ENCODE measurements around the gene METTL8. TPM values are rescaled to one million over a fixed set of nuclear protein-coding genes. Genes with fewer than 3 reads are reported as not detected.

Gene METTL8, protein sequence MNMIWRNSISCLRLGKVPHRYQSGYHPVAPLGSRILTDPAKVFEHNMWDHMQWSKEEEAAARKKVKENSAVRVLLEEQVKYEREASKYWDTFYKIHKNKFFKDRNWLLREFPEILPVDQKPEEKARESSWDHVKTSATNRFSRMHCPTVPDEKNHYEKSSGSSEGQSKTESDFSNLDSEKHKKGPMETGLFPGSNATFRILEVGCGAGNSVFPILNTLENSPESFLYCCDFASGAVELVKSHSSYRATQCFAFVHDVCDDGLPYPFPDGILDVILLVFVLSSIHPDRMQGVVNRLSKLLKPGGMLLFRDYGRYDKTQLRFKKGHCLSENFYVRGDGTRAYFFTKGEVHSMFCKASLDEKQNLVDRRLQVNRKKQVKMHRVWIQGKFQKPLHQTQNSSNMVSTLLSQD
- 49.1 TPM for polyA plus RNA-seq (2013, experiment 1 of 2)
- 51.6 TPM for polyA plus RNA-seq (2013, experiment 2 of 2)

DNA sequence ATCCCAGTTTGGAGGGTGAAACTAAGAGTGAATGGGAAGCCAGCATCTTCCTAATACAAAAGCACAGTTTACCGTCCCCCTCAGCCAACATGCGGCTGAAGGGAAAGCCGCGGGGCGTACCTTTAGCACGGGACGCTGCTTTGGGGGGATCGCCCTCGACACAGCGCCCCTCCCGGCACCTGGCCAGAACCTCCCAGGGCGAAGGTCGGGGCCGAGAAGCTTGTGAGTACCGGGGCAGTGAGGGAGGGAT, at the start of gene METTL8:
Gene METTL8 (minus strand): TSS at position 228 of the 250 bp plus-strand sequence. CDS start 41,805 bp downstream, outside the sequence.
- Histone ChIP-seq H2BK120ac (ENCODE audit: low read depth, low read length) (no peak within 1 kb of the TSS), H3K36me3 (ENCODE audit: control insufficient read depth, insufficient read depth, low read length) (no peaks in the 10 kb centered on the region), H3K23ac (ENCODE audit: low read length) (peak within 1 kb of the TSS; percentile 32), H3K4me3 (ENCODE audit: low read length) (peak within 1 kb of the TSS; percentile 90), H3K56ac (ENCODE audit: low read length) (peak within 1 kb of the TSS; percentile 95), H3K79me2 (ENCODE audit: control insufficient read depth, insufficient read depth, low read length) (peaks cover 29% of the 10 kb centered on the region), H4K8ac (ENCODE audit: low read depth, low read length) (peak within 1 kb of the TSS; percentile 59), H3K4me1 (ENCODE audit: control insufficient read depth, low read depth, low read length) (peaks cover 7% of the 10 kb centered on the region), H3K27ac (ENCODE audit: low read depth, low read length) (peak within 1 kb of the TSS; percentile 98), H3K4me2 (ENCODE audit: low read length) (peak within 1 kb of the TSS; percentile 77), H2BK5ac (ENCODE audit: low read length) (peak within 1 kb of the TSS; percentile 95), H3K27me3 (ENCODE audit: insufficient read depth, low read length, poor library complexity) (no peaks in the 10 kb centered on the region), H3K18ac (ENCODE audit: low read length) (peak within 1 kb of the TSS; percentile 86), H4K5ac (ENCODE audit: low read length) (peak within 1 kb of the TSS; percentile 96), H2BK15ac (replicated peaks; ENCODE audit: low read depth) (no peak within 1 kb of the TSS), H2AK5ac (ENCODE audit: low read length) (peak within 1 kb of the TSS; percentile 100), H3K4ac (ENCODE audit: low read depth, low read length) (peak within 1 kb of the TSS; percentile 92), H3K79me1 (ENCODE audit: low read length) (peaks cover 6% of the 10 kb centered on the region), H3K9ac (ENCODE audit: low read length) (peak within 1 kb of the TSS; percentile 92)
- DNase-seq: no peak
- WGBS (ENCODE audit: extremely low coverage, insufficient coverage, low lambda C conversion rate): no CpG with 5 or more reads among the region's 15 CpGs

DNA sequence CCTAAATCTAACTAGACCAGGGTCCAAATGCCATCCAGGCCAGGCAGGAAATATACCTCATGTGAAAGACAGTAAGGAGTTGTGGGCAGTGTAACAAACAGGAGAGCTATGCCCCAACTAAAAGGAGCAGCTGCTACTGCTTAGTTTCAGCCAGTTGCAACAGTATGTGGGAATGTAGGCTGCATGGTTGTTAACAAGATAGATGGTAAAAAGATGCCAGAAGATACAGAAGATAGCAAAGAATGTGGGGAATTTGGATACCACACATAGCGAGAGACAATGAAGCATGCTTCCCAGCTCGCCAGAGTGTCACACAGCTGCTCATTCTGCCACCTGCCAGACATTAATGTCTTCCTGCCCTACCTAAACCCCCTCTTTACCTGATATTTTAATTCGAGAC, 49.1 kb upstream of the METTL8 start:
- H2BK5ac ChIP-seq (ENCODE audit: low read length): no peak overlapping the region
- no peak overlapping the region for H2BK120ac ChIP-seq (ENCODE audit: low read depth, low read length)
- peaks cover 5% of the 10 kb centered on the region for H3K4me1 ChIP-seq (ENCODE audit: control insufficient read depth, low read depth, low read length)
- no peak overlapping the region for H3K23ac ChIP-seq (ENCODE audit: low read length)
- DNase-seq: peak; percentile 96
- no peak overlapping the region for H3K9ac ChIP-seq (ENCODE audit: low read length)
- no peak overlapping the region for H4K5ac ChIP-seq (ENCODE audit: low read length)
- H3K4me2 ChIP-seq (ENCODE audit: low read length): no peak overlapping the region
- H3K18ac ChIP-seq (ENCODE audit: low read length): no peak overlapping the region
- no peaks in the 10 kb centered on the region for H3K79me1 ChIP-seq (ENCODE audit: low read length)
- no peaks in the 10 kb centered on the region for H3K79me2 ChIP-seq (ENCODE audit: control insufficient read depth, insufficient read depth, low read length)
- H3K36me3 ChIP-seq (ENCODE audit: control insufficient read depth, insufficient read depth, low read length): no peaks in the 10 kb centered on the region
- no peaks in the 10 kb centered on the region for H3K27me3 ChIP-seq (ENCODE audit: insufficient read depth, low read length, poor library complexity)
- H2AK5ac ChIP-seq (ENCODE audit: low read length): no peak overlapping the region
- peak overlapping the region; percentile 44 for H3K56ac ChIP-seq (ENCODE audit: low read length)
- no peak overlapping the region for H3K4me3 ChIP-seq (ENCODE audit: low read length)
- H3K4ac ChIP-seq (ENCODE audit: low read depth, low read length): no peak overlapping the region
- H3K27ac ChIP-seq (ENCODE audit: low read depth, low read length): peak overlapping the region; percentile 63
- no CpG with 5 or more reads among the region's 3 CpGs for WGBS (ENCODE audit: extremely low coverage, insufficient coverage, low lambda C conversion rate)
- no peak overlapping the region for H2BK15ac ChIP-seq (replicated peaks; ENCODE audit: low read depth)
- no peak overlapping the region for H4K8ac ChIP-seq (ENCODE audit: low read depth, low read length)

DNA sequence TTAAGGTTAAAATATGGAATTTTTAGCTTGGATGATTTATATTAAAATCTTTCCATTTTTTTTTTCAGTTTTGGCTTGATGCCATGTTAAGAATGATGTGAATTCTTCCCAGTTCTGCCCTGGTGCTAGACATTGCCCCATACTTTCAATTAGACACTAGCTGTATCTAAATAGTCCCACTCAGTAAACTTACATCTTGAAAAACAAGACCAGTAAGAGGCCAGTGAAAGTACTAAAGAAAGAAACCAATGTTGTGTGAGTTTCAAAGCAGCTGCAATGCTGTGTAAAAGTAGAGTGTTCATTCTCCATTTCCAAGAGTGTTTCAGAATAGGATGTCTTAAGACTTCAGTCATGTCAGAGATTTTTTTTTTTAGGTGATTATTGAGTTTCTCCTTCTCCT, 48.5 kb upstream of the METTL8 start:
- Histone ChIP-seq H2AK5ac (ENCODE audit: low read length) (no peak overlapping the region), H3K27ac (ENCODE audit: low read depth, low read length) (no peak overlapping the region), H3K4me2 (ENCODE audit: low read length) (no peak overlapping the region), H2BK5ac (ENCODE audit: low read length) (no peak overlapping the region), H2BK15ac (replicated peaks; ENCODE audit: low read depth) (no peak overlapping the region), H3K79me1 (ENCODE audit: low read length) (no peaks in the 10 kb centered on the region), H2BK120ac (ENCODE audit: low read depth, low read length) (no peak overlapping the region), H3K56ac (ENCODE audit: low read length) (no peak overlapping the region), H3K36me3 (ENCODE audit: control insufficient read depth, insufficient read depth, low read length) (no peaks in the 10 kb centered on the region), H3K79me2 (ENCODE audit: control insufficient read depth, insufficient read depth, low read length) (no peaks in the 10 kb centered on the region), H3K4me3 (ENCODE audit: low read length) (no peak overlapping the region), H3K23ac (ENCODE audit: low read length) (no peak overlapping the region), H4K5ac (ENCODE audit: low read length) (no peak overlapping the region), H3K9ac (ENCODE audit: low read length) (no peak overlapping the region), H3K18ac (ENCODE audit: low read length) (no peak overlapping the region), H4K8ac (ENCODE audit: low read depth, low read length) (no peak overlapping the region), H3K4ac (ENCODE audit: low read depth, low read length) (no peak overlapping the region), H3K4me1 (ENCODE audit: control insufficient read depth, low read depth, low read length) (peaks cover 5% of the 10 kb centered on the region), H3K27me3 (ENCODE audit: insufficient read depth, low read length, poor library complexity) (no peaks in the 10 kb centered on the region)
- no peak for DNase-seq

DNA sequence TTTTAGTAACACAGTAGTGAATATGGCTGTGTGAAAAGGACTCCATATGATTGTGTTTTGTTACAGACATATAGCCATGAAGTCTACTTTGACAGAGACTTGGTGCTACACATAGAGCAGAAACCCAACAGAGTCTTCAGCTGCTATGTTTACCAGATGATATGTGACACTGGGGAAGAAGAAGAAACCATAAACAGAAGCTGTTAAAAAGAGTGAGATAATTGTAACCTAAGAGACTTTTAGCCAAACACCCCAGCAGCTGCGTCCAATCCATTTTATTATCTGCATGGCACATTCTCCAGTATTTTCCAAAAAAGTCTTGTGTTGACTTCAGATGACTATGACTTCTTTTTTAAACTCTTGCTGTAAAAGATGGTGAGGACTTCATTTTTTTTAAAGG, 47.1 kb upstream of the METTL8 start:
- no peak overlapping the region for H2BK120ac ChIP-seq (ENCODE audit: low read depth, low read length)
- H2AK5ac ChIP-seq (ENCODE audit: low read length): no peak overlapping the region
- no peak overlapping the region for H3K9ac ChIP-seq (ENCODE audit: low read length)
- no peak overlapping the region for H3K4me3 ChIP-seq (ENCODE audit: low read length)
- H3K36me3 ChIP-seq (ENCODE audit: control insufficient read depth, insufficient read depth, low read length): no peaks in the 10 kb centered on the region
- no peaks in the 10 kb centered on the region for H3K27me3 ChIP-seq (ENCODE audit: insufficient read depth, low read length, poor library complexity)
- no peak overlapping the region for H3K4ac ChIP-seq (ENCODE audit: low read depth, low read length)
- no peak for DNase-seq
- no peak overlapping the region for H4K8ac ChIP-seq (ENCODE audit: low read depth, low read length)
- H3K56ac ChIP-seq (ENCODE audit: low read length): no peak overlapping the region
- no peak overlapping the region for H3K27ac ChIP-seq (ENCODE audit: low read depth, low read length)
- H3K79me1 ChIP-seq (ENCODE audit: low read length): no peaks in the 10 kb centered on the region
- H2BK5ac ChIP-seq (ENCODE audit: low read length): no peak overlapping the region
- H3K18ac ChIP-seq (ENCODE audit: low read length): no peak overlapping the region
- no peaks in the 10 kb centered on the region for H3K79me2 ChIP-seq (ENCODE audit: control insufficient read depth, insufficient read depth, low read length)
- peaks cover 5% of the 10 kb centered on the region for H3K4me1 ChIP-seq (ENCODE audit: control insufficient read depth, low read depth, low read length)
- no peak overlapping the region for H3K23ac ChIP-seq (ENCODE audit: low read length)
- no peak overlapping the region for H2BK15ac ChIP-seq (replicated peaks; ENCODE audit: low read depth)
- no CpG with 5 or more reads among the region's 1 CpG for WGBS (ENCODE audit: extremely low coverage, insufficient coverage, low lambda C conversion rate)
- H4K5ac ChIP-seq (ENCODE audit: low read length): no peak overlapping the region
- H3K4me2 ChIP-seq (ENCODE audit: low read length): no peak overlapping the region

DNA sequence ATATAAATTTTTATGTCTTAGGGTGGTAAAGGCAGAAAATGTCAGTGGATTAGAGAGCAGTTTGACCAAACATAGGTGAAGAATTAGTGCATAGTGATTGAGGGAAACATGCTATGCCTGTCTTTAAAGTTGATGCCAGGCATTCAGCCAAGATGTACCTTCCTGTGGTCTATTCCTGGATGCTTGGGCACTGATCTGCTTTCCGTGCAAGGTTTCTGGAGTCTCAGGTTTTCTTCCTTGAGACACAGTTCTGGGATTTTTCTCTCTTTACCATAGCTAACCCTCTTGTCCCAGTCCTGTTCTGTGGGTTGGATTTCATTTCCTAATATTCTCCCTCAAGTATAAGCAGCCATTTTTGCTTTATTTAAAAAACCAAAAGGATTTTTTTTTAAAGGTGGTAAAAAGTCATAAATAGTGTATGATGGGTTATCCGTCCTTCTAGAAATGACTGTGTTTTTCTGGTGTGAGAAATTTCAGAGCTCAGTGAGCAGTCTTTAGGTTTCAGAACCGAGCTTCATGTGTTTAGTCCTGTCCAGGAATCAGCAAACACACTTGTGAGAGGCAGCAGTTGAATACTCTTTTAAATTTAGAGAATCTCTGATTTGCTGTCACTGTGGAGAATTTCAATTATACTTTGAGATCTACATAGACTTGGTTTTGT, 45.5 kb upstream of the METTL8 start:
- no peak overlapping the region for H3K27ac ChIP-seq (ENCODE audit: low read depth, low read length)
- H3K79me1 ChIP-seq (ENCODE audit: low read length): no peaks in the 10 kb centered on the region
- DNase-seq: no peak
- peaks cover 5% of the 10 kb centered on the region for H3K4me1 ChIP-seq (ENCODE audit: control insufficient read depth, low read depth, low read length)
- no peak overlapping the region for H4K5ac ChIP-seq (ENCODE audit: low read length)
- no peak overlapping the region for H3K4me2 ChIP-seq (ENCODE audit: low read length)
- no peaks in the 10 kb centered on the region for H3K27me3 ChIP-seq (ENCODE audit: insufficient read depth, low read length, poor library complexity)
- H3K79me2 ChIP-seq (ENCODE audit: control insufficient read depth, insufficient read depth, low read length): no peaks in the 10 kb centered on the region
- no peak overlapping the region for H3K18ac ChIP-seq (ENCODE audit: low read length)
- H2BK15ac ChIP-seq (replicated peaks; ENCODE audit: low read depth): no peak overlapping the region
- no peaks in the 10 kb centered on the region for H3K36me3 ChIP-seq (ENCODE audit: control insufficient read depth, insufficient read depth, low read length)
- no peak overlapping the region for H3K23ac ChIP-seq (ENCODE audit: low read length)
- no peak overlapping the region for H3K56ac ChIP-seq (ENCODE audit: low read length)
- H4K8ac ChIP-seq (ENCODE audit: low read depth, low read length): no peak overlapping the region
- H3K9ac ChIP-seq (ENCODE audit: low read length): no peak overlapping the region
- H2AK5ac ChIP-seq (ENCODE audit: low read length): no peak overlapping the region
- H3K4ac ChIP-seq (ENCODE audit: low read depth, low read length): no peak overlapping the region
- no peak overlapping the region for H2BK120ac ChIP-seq (ENCODE audit: low read depth, low read length)
- H2BK5ac ChIP-seq (ENCODE audit: low read length): no peak overlapping the region
- no CpG with 5 or more reads among the region's 3 CpGs for WGBS (ENCODE audit: extremely low coverage, insufficient coverage, low lambda C conversion rate)
- H3K4me3 ChIP-seq (ENCODE audit: low read length): no peak overlapping the region

Data from mesendoderm (in vitro differentiated cells).